Activated CD4-positive, alpha-beta T cell treated with anti-CD3 and anti-CD28 coated beads, Interleukin-2, Interleukin-4, amounts not matched to agents 100 ng/mL and 50 ng/mL, durations not matched to agents 16 hours and 8 hours (primary cell): ENCODE measurements around the gene C6orf163.

ENCODE experiments used
- DNase-seq: peaks from one replicate; pipeline ENCODE4 v3.0.0-alpha.2; 2020; ENCODE audit warnings: low spot score

C6orf163 gene

DNA sequence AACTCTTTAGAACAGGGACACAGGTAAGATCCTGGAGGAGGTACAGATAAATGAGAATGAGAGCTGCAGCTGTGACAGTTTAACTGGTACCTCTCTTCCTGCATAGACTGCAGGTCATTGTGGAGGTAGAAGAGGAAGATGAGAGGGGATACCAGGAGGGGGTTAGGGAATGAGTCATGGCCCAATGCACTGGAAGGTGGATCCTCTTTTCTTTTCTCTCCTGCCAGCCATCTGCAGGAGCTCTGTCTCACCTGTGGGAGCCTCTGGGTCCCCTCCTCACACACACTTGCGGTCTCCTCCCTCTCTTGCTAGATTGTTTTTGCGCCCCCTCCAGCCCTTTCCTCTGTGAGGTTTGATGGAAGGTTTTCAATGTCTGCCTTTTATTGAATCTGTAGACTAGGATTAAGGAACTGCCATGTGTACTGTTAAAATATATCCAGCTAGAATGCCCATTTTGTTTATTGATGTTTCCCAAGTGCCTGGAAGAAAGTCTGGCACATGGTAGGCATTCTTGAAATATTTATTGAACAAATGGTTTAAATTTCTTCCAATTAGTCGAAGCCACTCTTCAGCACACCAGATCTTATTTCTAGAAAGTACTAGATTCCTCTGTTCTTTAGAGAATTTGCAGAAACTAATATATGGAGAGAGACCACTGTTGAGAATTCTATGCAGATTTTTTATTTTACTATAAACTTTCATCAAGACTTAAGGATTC is 13.0 kb downstream of the C6orf163 start:
- no peak for DNase-seq

DNA sequence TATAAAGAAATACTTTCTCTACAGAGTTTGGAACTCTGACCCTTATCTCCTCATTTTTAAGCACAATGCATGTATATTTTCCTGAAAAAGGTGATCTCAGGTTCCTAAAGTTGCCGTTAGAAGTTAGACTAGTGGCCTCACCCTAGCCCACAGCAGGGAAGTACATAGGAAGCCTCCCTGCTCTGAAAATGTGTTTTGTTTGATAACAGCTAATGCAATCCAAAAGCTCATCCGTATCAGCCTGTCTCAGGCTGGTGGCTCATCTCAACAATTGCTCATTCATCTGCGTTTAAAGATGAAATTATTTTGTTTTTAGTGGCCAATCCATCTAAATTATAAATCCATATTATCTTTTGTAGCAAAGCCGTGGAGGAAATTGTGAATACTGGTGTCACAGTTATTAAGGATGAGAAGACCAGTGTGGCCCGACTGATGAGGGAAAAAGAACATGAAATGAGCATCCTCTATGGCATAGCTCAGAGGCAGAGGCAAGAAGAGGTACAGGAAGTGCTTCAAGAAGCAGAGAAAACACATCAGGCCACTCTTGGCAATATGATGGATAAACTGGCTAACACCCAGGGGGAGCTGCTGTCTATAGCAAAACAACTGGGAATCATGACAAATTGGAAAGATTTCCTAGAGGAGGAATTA is 20.1 kb downstream of the C6orf163 start:
- no peak for DNase-seq

DNA sequence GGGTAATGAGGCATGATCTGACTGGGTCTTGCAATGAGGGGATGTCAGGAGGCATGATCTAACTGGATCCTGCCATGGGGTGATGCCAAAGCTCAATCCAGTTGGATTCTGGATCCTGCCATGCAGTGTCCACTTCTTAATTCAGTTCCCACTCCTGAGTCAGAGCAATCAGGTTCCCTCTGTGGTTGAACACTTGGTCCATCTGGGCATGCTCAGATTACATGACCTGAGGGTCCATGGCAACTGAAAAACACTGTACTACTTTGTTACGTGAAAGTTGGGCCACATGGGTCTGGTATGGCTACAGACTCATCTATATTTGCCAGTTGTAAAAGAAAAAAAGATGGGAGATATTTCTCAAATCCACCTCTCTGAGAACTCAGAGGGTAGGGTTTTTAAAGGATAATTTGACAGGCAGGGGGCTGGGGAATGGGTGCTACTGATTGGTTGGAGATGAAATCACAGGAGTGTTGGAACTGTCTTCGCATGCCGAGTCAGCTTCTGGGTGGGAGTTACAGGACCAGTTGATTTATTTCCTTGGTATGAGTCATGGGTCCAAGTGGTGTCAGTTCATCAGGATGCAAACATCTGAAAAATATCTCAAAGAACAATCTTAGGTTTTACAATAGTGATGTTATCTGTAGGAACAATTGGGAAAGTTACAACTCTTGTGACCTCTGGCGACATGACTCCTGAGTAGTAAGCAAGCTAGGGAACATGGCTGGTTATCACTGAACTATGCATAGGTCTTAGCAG is 21.6 kb downstream of the C6orf163 start:
- DNase-seq = no peak

DNA sequence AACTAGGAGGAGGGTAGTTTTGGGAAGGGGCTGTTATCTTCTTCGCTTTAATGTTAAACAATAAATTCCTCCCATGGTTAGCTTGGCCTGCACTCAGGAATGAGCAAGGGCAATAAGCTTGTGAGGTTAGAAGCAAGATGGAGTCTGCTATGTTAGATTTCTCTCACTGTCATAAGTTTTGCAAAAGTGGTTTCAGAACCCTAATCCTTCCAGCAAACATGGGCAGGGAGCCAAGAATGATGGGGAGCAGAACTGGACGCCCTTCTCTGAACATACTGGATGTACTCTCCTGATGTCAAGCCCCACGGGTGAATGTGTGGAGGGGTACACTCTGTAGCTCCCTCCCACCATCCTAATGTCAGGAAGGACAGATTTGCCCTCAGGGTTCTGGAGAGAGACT is 22.3 kb downstream of the C6orf163 start:
- no peak for DNase-seq

DNA sequence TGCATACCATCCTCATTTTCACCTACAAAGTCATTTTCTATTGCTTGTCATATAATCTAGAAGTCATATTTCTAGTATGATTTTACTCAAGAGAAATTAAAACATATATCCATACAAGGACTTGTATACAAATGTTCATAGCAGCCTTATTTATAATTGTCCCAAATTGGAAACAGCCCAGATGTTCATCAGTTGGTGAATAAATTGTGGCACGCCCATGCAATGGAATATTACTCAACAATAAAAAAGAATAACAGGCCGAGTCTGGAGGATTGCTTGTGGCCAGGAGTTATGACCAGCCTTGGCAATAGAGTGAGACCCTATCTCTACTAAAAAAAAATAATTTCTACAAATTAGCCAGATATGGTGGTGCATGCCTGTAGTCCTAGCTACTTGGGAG is 28.8 kb downstream of the C6orf163 start:
- DNase-seq = no peak

DNA sequence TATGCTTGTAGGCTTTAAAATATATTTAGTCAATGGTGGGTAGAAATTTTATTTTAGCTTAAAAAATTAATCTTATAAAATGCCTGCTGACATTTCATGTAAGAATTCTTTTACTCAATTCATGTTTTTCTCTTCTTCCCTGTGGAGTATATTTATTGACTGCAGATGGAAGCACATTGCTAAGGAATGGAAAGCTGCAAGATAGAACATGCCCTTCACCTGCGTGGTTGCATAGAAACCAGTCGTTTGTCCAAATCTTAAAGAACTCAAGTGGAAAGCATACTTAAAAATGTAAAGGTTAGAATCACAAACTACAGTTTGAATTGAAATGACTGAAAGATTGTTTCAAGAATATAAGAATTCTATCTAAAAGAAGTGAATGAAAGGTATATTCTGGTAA is 30.7 kb downstream of the C6orf163 start:
- DNase-seq = no peak

DNA sequence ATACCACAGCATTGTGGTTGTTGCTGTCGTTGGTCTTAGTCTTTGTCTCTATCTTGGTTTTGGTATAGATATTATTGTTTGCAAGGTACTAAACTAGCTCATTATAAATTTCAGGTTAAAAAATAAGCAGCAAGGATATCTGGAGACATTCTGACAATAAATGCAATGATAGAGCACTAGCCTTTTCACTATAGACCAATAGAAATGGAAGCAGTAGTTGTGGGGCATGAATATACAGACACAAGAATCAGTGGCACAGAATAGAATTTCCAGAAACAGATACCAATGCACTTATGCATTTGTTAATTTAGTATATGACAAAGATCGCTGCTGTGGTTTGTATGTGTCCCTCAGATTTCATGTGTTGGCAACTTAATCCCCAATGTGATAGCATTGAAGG is 32.0 kb downstream of the C6orf163 start:
- no peak for DNase-seq

DNA sequence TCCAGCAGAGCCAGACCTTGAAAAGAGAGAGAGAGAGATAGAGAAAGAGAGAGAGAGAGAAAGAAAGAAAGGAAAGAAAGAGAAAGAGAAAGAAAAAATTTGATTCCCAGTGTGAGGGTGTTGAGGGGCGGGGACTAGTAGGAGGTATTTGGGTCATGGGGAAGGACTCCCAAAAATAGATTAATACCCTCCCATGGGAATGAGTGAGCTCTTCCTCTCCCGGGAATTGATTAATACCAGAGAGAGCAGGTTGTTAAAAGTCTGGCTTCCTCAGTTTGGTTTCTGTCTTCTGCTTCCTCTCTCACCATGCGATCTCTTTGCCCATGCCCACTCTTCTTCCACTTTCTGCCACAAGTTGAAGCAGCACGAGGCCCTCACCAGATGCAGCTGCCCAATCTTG is 34.3 kb downstream of the C6orf163 start:
- no peak for DNase-seq

DNA sequence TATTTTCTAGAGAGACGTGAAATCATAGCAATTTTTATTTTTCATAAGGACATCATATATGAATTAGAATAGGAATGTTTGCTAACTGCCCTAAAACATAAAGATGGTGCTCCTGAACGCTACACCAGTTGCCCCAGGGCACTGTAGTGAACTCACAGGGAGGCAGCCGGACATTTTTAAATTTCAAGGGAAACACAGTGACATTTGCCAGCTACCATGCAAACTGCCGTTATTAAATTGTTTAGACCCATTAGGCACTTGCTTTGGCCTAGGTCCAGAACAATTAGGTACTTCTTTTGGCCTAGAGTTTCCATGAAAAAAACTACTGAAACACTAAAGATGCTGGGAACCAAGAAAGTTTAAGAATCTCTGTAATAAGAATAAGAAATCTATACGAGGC is 38.2 kb downstream of the C6orf163 start:
- no peak for DNase-seq

DNA sequence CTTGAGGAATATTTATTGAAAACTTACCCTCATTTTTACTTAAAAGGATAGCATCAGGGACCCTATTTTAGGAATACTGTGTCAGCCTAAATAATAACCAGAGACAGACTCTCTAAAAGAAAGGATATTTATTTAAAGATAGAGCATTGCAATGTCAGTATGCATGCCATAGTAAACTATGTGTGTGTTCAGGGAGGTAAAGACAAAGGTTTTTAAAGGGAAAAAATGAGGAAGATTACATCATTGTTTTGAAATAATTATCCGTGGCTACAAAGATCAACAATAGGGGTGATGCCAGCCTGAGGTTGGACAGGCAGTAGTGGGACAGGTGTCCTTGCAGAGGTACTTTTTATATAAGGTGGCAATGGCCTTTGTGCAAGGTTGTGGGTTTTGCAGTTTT is 39.4 kb downstream of the C6orf163 start:
- DNase-seq = no peak

DNA sequence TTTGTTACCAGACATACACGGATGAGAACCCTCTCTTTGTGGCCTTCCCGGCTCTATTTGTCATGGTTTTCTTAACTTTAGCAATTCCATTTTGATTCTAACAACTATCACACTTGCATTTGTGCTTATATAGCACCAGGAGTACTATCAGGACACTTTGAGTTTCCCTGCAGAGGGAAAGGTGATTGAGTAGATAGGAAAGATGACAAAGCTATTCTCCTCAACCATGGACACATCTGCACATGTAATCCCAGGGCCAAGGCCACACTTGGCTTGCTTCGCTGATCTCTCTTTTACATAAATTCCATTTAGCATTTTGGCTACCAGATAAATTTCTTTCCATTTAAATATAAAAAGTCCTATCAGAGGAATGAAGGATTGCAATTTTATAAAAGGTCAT is 39.8 kb downstream of the C6orf163 start:
- DNase-seq = no peak

DNA sequence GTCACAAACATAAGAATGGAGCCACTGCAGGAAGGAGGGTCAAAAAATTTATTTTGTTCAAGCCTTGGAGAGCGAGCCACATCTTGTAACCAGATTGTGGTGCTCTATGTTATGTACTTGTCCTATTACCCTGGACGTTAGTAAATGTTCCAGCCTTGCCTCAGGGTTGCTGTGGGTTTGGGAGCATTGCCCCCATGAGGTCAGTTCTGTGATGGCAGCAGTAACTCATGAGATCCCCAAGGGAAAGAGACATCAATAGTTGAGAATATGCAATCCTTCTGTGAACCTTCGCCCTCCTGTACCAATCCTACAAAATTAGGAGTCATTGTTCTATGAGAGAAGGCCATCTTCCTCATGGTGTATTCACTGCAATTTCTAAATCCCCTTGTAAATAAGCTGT is 46.7 kb downstream of the C6orf163 start:
- DNase-seq = no peak

DNA sequence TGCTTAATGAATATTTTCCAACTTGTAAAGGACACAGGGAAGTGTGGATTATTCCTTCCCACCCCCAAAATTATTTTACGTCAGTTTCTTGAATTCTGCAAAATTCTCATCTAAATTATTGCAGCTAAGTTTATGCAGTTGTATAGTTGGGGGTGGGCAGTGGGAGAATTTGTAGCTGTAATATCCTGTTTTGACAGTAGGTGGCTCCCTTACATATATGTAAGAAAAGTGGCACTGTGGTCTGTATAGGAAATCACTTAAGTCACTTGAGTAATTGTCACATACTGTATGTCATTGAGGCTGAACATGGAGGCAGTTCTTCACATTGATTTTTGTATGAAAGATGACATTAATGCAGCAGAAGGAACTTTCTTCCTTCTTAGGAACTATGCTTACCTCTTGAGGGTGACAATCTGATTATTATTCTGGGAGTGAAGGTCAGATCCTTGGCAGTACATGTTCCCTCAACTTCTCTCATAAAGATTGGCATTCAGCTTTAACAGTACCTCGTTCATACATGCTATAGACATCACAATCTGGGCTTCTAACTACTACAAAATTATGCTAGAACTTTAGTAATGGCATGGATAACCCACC is 48.5 kb downstream of the C6orf163 start:
- peak; percentile 67 for DNase-seq

DNA sequence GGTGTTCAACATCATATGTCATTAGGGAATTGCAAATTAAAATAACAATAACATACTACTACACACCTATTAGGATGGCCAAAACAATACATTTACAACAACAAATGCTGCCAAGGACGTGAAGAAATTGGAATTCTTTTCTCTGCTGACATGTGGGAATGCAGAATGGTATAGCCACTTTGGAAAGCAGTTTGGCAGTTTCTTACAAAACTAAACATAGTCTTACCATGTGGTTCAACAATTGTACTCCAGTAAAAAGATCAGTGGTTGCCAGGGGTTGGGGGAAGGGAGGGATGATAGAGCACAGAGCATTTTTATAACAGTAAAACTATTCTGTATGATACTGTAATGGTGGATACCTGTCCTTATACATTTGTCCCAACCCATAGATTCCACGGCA is 50.8 kb downstream of the C6orf163 start:
- no peak for DNase-seq

DNA sequence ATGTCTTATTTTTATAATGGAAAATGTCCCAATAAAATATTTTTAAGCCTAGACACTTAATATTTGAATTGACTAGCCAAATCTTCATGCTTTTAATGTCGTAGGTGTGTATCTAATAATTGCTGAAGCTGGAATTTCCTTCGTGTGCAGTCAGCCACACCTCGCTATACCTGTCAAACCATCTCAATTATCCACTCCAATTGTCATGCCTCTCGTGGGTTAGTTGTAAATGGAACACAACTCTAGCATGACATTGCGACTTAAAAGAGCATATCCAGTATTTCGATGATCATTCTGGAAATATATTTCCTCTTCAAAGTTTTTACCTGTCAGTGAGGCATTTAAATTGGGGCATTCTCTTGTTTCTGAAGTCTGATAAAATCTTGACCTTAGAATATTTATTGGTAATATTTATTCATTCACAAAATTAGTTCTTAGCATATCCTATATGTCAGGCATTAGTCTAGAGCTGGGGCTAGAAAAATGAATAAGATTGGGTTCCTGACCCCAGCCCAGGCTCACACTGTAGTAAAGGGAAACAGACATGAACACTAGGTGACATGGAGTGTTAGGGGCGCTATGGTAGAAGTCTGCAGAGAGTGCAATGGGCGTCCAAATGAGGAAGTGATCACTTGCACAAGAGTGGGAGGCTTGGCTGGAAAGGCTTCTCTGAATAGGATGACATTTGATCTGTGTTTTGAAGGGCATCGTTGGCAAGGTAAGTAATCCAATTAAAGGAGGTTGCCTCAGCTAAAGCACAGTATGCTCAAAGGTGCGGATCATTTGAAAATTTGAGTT is 52.2 kb downstream of the C6orf163 start:
- DNase-seq = no peak

DNA sequence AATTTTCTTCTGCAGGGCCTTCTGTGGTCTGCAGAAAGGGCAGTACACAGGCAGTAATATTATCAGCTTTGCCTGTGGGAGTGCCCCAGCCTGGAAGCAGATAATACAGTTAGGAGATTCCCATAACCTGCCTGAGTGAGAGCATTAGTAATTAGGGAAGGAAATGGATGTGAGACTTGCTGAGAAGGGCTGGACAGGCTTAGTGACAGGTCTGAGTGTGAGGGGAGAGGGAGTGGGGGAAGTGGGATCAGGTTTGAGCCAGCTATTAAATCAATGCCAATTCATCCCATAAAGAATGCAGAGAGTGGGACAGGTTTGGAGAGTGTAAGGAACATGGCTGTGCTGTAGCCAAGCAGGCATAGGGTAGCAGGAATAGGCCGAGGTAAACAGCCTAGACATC is 53.0 kb downstream of the C6orf163 start:
- DNase-seq = no peak

DNA sequence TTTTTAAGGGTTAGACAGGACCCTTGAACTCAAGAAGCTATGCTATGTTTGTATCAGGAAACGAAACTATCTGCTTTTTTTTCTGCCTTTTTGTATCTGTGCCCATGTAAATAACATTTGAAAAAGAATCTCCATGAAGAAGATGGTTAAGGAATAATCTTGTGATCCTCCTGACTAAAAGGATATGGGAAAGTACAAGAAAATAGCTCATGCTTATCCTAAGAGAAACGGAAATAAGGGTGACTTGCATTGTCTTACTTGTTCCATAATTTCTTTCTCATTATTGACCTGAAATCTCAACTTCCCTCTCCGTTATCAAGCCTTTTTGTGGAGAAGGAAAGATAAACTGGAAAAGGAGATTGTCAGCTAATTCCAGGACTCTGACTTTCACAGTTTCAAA is 57.2 kb downstream of the C6orf163 start:
- no peak for DNase-seq

DNA sequence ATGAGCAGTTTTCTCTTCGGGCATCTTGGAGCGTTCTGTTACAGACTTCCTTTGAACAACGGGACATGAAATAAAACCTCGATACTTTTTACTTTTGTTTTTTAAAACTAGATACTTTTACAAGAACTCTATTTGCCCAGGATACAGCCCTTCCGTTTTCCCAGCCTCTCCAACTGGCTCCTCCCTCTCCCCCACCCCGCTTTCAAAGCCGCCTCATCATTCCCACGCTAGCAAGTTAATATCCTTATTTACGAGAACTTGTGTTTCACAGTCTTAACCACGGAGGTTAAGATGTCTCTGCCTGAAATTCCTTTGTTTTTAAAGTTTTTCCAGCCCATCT is 62.9 kb downstream of the C6orf163 start:
- DNase-seq = no peak

DNA sequence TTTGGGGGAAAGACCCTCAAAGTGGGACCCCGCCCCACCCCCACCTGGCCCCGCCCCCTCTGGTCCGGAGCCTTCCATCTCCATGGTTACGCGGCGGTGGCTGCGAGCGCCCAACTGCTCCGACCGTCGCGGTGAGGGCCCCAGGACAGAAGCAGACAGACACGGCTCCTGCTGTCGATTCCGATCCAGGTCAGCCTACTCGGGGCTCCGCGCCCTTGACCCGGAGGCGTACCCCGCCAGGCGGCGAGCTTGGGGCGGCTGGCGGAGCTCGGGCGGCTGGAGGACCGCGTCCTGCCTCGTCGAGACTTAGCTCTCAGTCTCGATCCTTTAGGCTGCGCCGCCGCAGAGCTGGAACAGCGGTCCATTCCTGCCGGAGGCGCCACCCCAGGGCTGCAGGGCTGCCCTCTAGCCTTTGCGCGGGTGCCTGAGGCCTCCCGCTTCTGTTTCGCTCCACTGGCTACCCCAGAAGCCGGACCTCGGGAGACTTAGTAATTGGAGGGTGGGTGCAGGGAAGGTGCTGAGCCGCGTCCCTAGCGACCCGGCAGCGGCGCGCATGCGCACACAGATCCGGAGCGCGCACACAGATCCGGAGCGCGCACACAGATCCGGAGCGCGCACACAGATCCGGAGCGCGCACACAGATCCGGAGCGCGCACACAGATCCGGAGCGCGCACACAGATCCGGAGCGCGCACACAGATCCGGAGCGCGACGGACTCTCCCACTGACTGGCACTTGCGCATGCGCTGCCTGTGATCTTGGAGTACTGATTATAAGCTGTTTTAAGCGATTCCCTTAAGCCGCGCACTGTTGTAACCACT is 63.5 kb downstream of the C6orf163 start, which contains the start of gene CFAP206:
Gene CFAP206 (plus strand): TSS at position 72 of the 820 bp plus-strand sequence. CDS start 1,868 bp downstream, outside the sequence.
- DNase-seq = peak; percentile 64

DNA sequence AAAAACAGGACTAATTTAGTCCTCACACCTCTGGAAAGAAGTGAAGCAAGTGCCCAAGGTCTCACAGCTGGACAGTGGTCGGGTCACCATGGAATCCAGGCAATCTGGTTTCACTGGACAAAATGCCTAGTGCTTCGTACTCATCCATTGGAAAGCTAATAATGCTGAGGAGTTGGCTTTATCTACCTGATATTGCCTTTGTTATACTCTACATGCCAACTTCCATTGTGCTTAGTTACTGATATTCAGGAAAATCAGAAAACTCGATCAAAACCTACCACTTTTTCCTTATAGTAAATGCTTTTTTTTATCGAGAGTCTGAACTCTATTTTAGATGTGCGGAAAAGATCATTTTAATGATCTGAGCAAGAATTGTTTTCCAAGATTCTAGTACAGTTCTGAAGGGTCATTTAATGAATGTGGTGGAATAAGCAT is 64.1 kb downstream of the C6orf163 start:
- DNase-seq = no peak
